Spleen (tissue), 11 donors: ENCODE measurements around the gene PCDHGB3. TPM values are rescaled to one million over a fixed set of nuclear protein-coding genes. Genes with fewer than 3 reads are reported as not detected.
"Not testable (repeated sequence)": the region's sequence is repeated elsewhere in the genome, so short reads cannot be mapped to it uniquely, and the experiment has no call there.

Experiments used
- DNase-seq: peaks from one replicate; pipeline ENCODE4 v3.0.0-alpha.2; 2020
- H3K27ac ChIP-seq, 8 donors: fragments of 200-600 bp; sonication (generic) in 7 of 8; 1 replicate in 4 of 8; 2 replicates in 4 of 8; pipeline versions ENCODE4 v1.5.0 to v1.8.0; 2016 to 2021; ENCODE audit warnings: inconsistent platforms in 4 of 8, mild to moderate bottlenecking in 4 of 8, moderate library complexity in 1 of 8
- H3K27me3 ChIP-seq, 7 donors: fragments of 200-600 bp; sonication (generic) in 6 of 7; replicated peaks in 1 of 7; 1 replicate in 4 of 7; 2 replicates in 3 of 7; pipeline versions ENCODE4 v1.5.0 to v1.8.0; 2016 to 2021; ENCODE audit warnings: inconsistent platforms in 3 of 7, mild to moderate bottlenecking in 1 of 7
- H3K36me3 ChIP-seq, 6 donors: fragments of 200-600 bp; sonication (generic) in 5 of 6; 1 replicate in 4 of 6; 2 replicates in 2 of 6; pipeline versions ENCODE4 v1.5.0 to v1.8.0; 2016 to 2021; ENCODE audit warnings: inconsistent platforms in 2 of 6
- H3K4me1 ChIP-seq, 6 donors: fragments of 200-600 bp; sonication (generic) in 5 of 6; 1 replicate in 3 of 6; 2 replicates in 3 of 6; pipeline versions ENCODE4 v1.5.0 to v1.8.0; 2016 to 2021; ENCODE audit warnings: inconsistent platforms in 3 of 6
- H3K4me3 ChIP-seq, 8 donors: fragments of 200-600 bp; sonication (generic) in 7 of 8; 1 replicate in 4 of 8; 2 replicates in 4 of 8; pipeline versions ENCODE4 v1.5.0 to v1.8.0; 2016 to 2021; ENCODE audit warnings: inconsistent platforms in 4 of 8, mild to moderate bottlenecking in 4 of 8, moderate library complexity in 2 of 8
- H3K9me3 ChIP-seq, 8 donors: fragments of 200-600 bp; sonication (generic) in 7 of 8; 1 replicate in 4 of 8; 2 replicates in 4 of 8; pipeline versions ENCODE4 v1.5.0 to v1.8.0; 2016 to 2021; ENCODE audit warnings: inconsistent platforms in 4 of 8
- POLR2A ChIP-seq, 3 donors: fragments of 450-650 bp; IDR thresholded peaks; one replicate each; pipeline ENCODE4 v1.5.1; 2017; ENCODE audit warnings: antibody characterized with exemption in 3 of 3, mild to moderate bottlenecking in 1 of 3
- POLR2AphosphoS5 ChIP-seq, 3 donors: sonication (generic); formaldehyde crosslinking; IDR thresholded peaks; one replicate each; pipeline ENCODE4 v1.5.1; 2017; ENCODE audit warnings: antibody characterized with exemption in 3 of 3
- WGBS, 5 donors: extraction: QIAGEN DNeasy Blood & Tissue Kit in 3 of 5; methylation state at CpG; one replicate each; pipeline versions ENCODE4 v1.1.5 to v1.1.7; 2013 to 2018; 5-methylcytosine and 5-hydroxymethylcytosine counted together
- intact Hi-C: fragments of 100-400 bp; cut with DNase I; formaldehyde crosslinking; loops from one replicate; pipeline ENCODE4 v1.15.0; 2023; ENCODE audit warnings: low total_unique reads
- polyA plus RNA-seq, 3 donors: library from polyadenylated mRNA; stranded (reverse); fragments of 200-250 nt; gene quantifications; one replicate each; pipeline ENCODE4 v1.2.1, GENCODE V29; 2013
- total RNA-seq, 7 donors: library from RNA; depleted of rRNA in 3 of 7; stranded (reverse); fragments of >200 nt in 3 of 7; fragmentation: NEBNext Ultra II Directional in 4 of 7; extraction: Animal tissue kit (Norgen Biotek cat#: 25700) in 4 of 7; gene quantifications; one replicate each; pipeline versions ENCODE4 v1.1.0 to v1.2.1, GENCODE V29; 2016 to 2021
- TF ChIP-seq, protein P1 (sequence below), 11 experiments: fragments of 200-600 bp in 7 of 11; fragments of 450-650 bp in 4 of 11; sonication (generic) in 4 of 11; IDR thresholded peaks in 8 of 11; conservative IDR thresholded peaks in 3 of 11; 1 replicate in 7 of 11; 2 replicates in 4 of 11; pipeline versions ENCODE4 v1.4.0 to v1.8.0; 2016 to 2021; ENCODE audit warnings: antibody characterized with exemption in 11 of 11, inconsistent platforms in 4 of 11, mild to moderate bottlenecking in 1 of 11
- donor health status: healthy with polysubstance abuse.
- donor health status: DM: no; HTN: no; CAD: no; lungs with moderate emphysema.
- donor health status: DM: no; HTN: no; CAD: no.
- donor health status: Bipolar disorder and iron deficiency.
- donor health status: healthy.
- donor health status: DM: no; HTN: no; CAD: no.
- donor health status: DM: yes; HTN: yes; CAD: no.

PCDHGB3 gene
- total and polyA plus RNA-seq, 10 donors: 0.06 to 5.0 (median 3.8) TPM

- DNase-seq: no peak
- Histone ChIP-seq H3K9me3 (peaks cover 0 to 100% (median 91%) of the 10 kb centered on the region in 8 donors), H3K27ac (no peak overlapping the region), H3K27me3 (peaks cover 0 to 68% (median 12%) of the 10 kb centered on the region in 7 donors), H3K4me3 (no peak overlapping the region), H3K36me3 (no peaks in the 10 kb centered on the region), H3K4me1 (no peaks in the 10 kb centered on the region)
- intact Hi-C loops: no loop called here
- TF ChIP-seq POLR2AphosphoS5 (IDR thresholded peaks at IDR 0.05): no peak
- WGBS, 5 donors: 76 to 92% (median 83%) methylated on average over 2 to 8 of the region's 8 CpGs
Measured at GRCh38 chr5:141328231-141328630, 41.8 kb upstream of the PCDHGB3 start.

GRCh38 chr5:141330299-141331080, 39.6 kb upstream of the PCDHGB3 start, which contains the start of gene PCDHGA1:
Gene PCDHGA1, plus strand, starts transcription at chr5:141330514.
- H3K27me3 ChIP-seq: peaks cover 0 to 91% (median 18%) of the 10 kb centered on the region in 7 donors
- WGBS, 5 donors: 23 to 36% (median 27%) methylated on average over 21 of the region's 21 CpGs
- TF ChIP-seq POLR2AphosphoS5 (IDR thresholded peaks at IDR 0.05) (no peak), POLR2A (IDR thresholded peaks at IDR 0.05) (no peak)
- TF ChIP-seq, protein P1, sequence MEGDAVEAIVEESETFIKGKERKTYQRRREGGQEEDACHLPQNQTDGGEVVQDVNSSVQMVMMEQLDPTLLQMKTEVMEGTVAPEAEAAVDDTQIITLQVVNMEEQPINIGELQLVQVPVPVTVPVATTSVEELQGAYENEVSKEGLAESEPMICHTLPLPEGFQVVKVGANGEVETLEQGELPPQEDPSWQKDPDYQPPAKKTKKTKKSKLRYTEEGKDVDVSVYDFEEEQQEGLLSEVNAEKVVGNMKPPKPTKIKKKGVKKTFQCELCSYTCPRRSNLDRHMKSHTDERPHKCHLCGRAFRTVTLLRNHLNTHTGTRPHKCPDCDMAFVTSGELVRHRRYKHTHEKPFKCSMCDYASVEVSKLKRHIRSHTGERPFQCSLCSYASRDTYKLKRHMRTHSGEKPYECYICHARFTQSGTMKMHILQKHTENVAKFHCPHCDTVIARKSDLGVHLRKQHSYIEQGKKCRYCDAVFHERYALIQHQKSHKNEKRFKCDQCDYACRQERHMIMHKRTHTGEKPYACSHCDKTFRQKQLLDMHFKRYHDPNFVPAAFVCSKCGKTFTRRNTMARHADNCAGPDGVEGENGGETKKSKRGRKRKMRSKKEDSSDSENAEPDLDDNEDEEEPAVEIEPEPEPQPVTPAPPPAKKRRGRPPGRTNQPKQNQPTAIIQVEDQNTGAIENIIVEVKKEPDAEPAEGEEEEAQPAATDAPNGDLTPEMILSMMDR (IDR thresholded peaks at IDR 0.05 in 8 of 11, conservative IDR thresholded peaks at IDR 0.05 in 3 of 11): peak in 2 of 11 experiments; percentile 7 to 14

DNA sequence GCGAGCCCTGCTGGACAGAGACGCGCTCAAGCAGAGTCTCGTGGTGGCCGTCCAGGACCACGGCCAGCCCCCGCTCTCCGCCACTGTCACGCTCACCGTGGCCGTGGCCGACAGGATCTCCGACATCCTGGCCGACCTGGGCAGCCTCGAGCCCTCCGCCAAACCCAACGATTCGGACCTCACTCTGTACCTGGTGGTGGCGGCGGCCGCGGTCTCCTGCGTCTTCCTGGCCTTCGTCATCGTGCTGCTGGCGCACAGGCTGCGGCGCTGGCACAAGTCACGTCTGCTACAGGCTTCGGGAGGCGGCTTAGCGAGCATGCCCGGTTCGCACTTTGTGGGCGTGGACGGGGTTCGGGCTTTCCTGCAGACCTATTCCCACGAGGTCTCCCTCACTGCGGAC, 37.5 kb upstream of the PCDHGB3 start:
- WGBS, 5 donors: 36 to 50% (median 39%) methylated on average over 10 to 39 of the region's 39 CpGs
- H3K36me3 ChIP-seq, DNase-seq, H3K4me1 ChIP-seq, H3K27ac ChIP-seq, H3K4me3 ChIP-seq, intact Hi-C loops: not testable (repeated sequence)
- H3K27me3 ChIP-seq: peaks cover 0 to 99% (median 28%) of the 10 kb centered on the region in 7 donors
- H3K9me3 ChIP-seq: peaks cover 0 to 99% (median 90%) of the 10 kb centered on the region in 8 donors

More at GRCh38 chr5:141330299-141331080, 39.6 kb upstream of the PCDHGB3 start, which contains the start of gene PCDHGA1:
- Histone ChIP-seq H3K9me3 (peaks cover 0 to 98% (median 87%) of the 10 kb centered on the region in 8 donors), H3K4me1 (no peaks in the 10 kb centered on the region), H3K36me3 (no peaks in the 10 kb centered on the region), H3K4me3 (no peak within 1 kb of the TSS), H3K27ac (no peak within 1 kb of the TSS)
- intact Hi-C loops: no loop called here
- DNase-seq: no peak

- DNase-seq: no peak
- Histone ChIP-seq H3K27me3 (peaks cover 0 to 100% (median 24%) of the 10 kb centered on the region in 7 donors), H3K4me3 (peak within 1 kb of the TSS in 4 of 8 donors; percentile 11 to 39 (median 24)), H3K4me1 (no peaks in the 10 kb centered on the region), H3K36me3 (no peaks in the 10 kb centered on the region), H3K9me3 (peaks cover 0 to 100% (median 88%) of the 10 kb centered on the region in 8 donors), H3K27ac (no peak within 1 kb of the TSS)
- WGBS, 5 donors: 13 to 18% (median 14%) methylated on average over 26 to 27 of the region's 27 CpGs
- intact Hi-C loops: no loop called here
- TF ChIP-seq, protein P1 (IDR thresholded peaks at IDR 0.05 in 8 of 11, conservative IDR thresholded peaks at IDR 0.05 in 3 of 11): peak in 2 of 11 experiments; percentile 30 to 38
- TF ChIP-seq POLR2A (IDR thresholded peaks at IDR 0.05): no peak
Measured at GRCh38 chr5:141338538-141339306, 31.3 kb upstream of the PCDHGB3 start, which contains the start of gene PCDHGA2. Gene PCDHGA2, plus strand, starts transcription at chr5:141338760.

DNA sequence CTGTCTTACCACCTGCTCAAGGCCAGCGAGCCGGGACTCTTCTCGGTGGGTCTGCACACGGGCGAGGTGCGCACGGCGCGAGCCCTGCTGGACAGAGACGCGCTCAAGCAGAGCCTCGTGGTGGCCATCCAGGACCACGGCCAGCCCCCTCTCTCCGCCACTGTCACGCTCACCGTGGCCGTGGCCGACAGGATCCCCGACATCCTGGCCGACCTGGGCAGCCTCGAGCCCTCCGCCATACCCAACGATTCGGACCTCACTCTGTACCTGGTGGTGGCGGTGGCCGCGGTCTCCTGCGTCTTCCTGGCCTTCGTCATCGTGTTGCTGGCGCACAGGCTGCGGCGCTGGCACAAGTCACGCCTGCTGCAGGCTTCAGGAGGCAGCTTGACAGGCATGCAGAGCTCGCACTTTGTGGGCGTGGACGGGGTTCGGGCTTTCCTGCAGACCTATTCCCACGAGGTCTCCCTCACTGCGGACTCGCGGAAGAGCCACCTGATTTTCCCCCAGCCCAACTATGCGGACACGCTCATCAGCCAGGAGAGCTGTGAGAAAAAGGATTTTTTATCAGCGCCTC, 29.2 kb upstream of the PCDHGB3 start:
- intact Hi-C loops, H3K36me3 ChIP-seq, DNase-seq, H3K4me1 ChIP-seq, H3K4me3 ChIP-seq, H3K27ac ChIP-seq: not testable (repeated sequence)
- H3K27me3 ChIP-seq: peaks cover 0 to 100% (median 14%) of the 10 kb centered on the region in 7 donors
- peaks cover 0 to 100% (median 92%) of the 10 kb centered on the region in 8 donors for H3K9me3 ChIP-seq
- 47 to 72% (median 62%) methylated on average over 16 to 45 of the region's 45 CpGs for WGBS, 5 donors
